Duodenal mucosa (tissue), 2 donors: Measurements from ENCODE around the gene GNAS-AS1.

ENCODE experiments used
- H3K27ac ChIP-seq: one replicate; pipeline ENCODE4 v1.7.0; 2013; ENCODE audit warnings: low read depth, low read length
- H3K27me3 ChIP-seq, 2 donors: one replicate each; pipeline ENCODE4 v1.7.0; 2013; ENCODE audit warnings: low read length in 2 of 2, control low read depth in 1 of 2; ENCODE audit not compliant: insufficient read depth in 2 of 2, control insufficient read depth in 1 of 2
- H3K36me3 ChIP-seq, 2 donors: one replicate each; pipeline ENCODE4 v1.7.0; 2013; ENCODE audit warnings: low read length in 2 of 2, control low read depth in 1 of 2; ENCODE audit not compliant: insufficient read depth in 2 of 2, control insufficient read depth in 1 of 2
- H3K4me1 ChIP-seq, 2 donors: one replicate each; pipeline ENCODE4 v1.7.0; 2013; ENCODE audit warnings: low read length in 2 of 2, control low read depth in 1 of 2; ENCODE audit not compliant: insufficient read depth in 2 of 2, control insufficient read depth in 1 of 2
- H3K4me3 ChIP-seq, 2 donors: one replicate each; pipeline ENCODE4 v1.7.0; 2013; ENCODE audit warnings: low read length in 2 of 2, low read depth in 1 of 2
- H3K9ac ChIP-seq, 2 donors: one replicate each; pipeline ENCODE4 v1.7.0; 2013; ENCODE audit warnings: low read length in 2 of 2, low read depth in 1 of 2
- H3K9me3 ChIP-seq, 2 donors: one replicate each; pipeline ENCODE4 v1.7.0; 2013; ENCODE audit warnings: low read length in 2 of 2, control low read depth in 1 of 2; ENCODE audit not compliant: control insufficient read depth in 1 of 2

GNAS-AS1 gene

DNA sequence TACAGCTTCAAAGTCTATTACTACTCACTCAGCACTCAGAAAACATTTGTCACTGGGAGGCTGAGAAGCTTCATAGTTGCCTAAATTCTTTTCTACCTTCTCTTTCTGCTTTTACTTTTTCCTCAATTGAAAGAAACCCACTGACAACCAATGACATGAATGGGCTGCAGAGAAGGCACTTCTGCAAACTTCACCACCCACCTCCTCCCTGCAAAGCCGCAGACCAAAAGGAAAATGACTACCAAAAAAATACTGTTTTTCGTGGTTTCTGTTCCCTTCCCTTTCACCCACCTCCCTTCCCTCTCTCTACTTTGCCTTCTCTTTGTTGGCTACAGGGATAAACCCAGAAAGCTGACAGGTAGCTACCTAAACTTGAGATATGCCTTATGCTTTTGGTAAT, 3.2 kb downstream of the GNAS-AS1 start:
- Histone ChIP-seq H3K36me3 (no peaks in the 10 kb centered on the region), H3K27ac (no peak overlapping the region), H3K9ac (no peak overlapping the region), H3K4me3 (no peak overlapping the region), H3K4me1 (peaks cover 0 to 12% of the 10 kb centered on the region in 2 donors), H3K27me3 (peaks cover 27 to 29% of the 10 kb centered on the region in 2 donors), H3K9me3 (no peaks in the 10 kb centered on the region)

DNA sequence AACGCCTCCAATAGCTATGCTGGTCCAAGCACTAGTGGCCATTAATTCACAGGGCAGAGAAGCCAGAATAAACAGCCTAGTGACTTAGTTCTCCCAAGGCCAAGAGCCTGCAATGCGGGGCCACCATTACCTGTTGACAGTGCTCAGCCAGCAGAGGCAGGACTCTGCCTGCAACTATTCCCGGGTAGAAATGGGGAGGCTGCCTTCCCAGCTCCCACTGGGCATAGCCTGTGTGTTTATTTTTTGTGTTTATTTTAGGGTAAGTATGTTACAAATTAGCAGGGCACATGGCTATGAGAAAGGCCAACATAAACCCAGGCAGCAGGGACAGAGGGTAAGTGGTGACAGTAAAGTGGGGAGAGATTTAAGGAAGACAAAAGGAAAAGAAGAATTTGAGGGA, 5.0 kb downstream of the GNAS-AS1 start:
- Histone ChIP-seq H3K4me3 (no peak overlapping the region), H3K27ac (no peak overlapping the region), H3K4me1 (peaks cover 0 to under 1% of the 10 kb centered on the region in 2 donors), H3K36me3 (no peaks in the 10 kb centered on the region), H3K9me3 (no peaks in the 10 kb centered on the region), H3K27me3 (peaks cover 16 to 24% of the 10 kb centered on the region in 2 donors), H3K9ac (no peak overlapping the region)

GRCh38 chr20:58843128-58843556, 7.6 kb downstream of the GNAS-AS1 start:
- no peaks in the 10 kb centered on the region for H3K36me3 ChIP-seq
- no peaks in the 10 kb centered on the region for H3K4me1 ChIP-seq
- peaks cover 18 to 34% of the 10 kb centered on the region in 2 donors for H3K27me3 ChIP-seq
- H3K9ac ChIP-seq, result no peak overlapping the region
- H3K4me3 ChIP-seq, result no peak overlapping the region
- H3K9me3 ChIP-seq, result no peaks in the 10 kb centered on the region
- H3K27ac ChIP-seq, result no peak overlapping the region

GRCh38 chr20:58842276-58842675, 8.4 kb downstream of the GNAS-AS1 start:
- no peaks in the 10 kb centered on the region for H3K36me3 ChIP-seq
- H3K27me3 ChIP-seq, result peaks cover 18 to 34% of the 10 kb centered on the region in 2 donors
- no peak overlapping the region for H3K4me3 ChIP-seq
- no peak overlapping the region for H3K9ac ChIP-seq
- H3K27ac ChIP-seq, result no peak overlapping the region
- no peaks in the 10 kb centered on the region for H3K9me3 ChIP-seq
- no peaks in the 10 kb centered on the region for H3K4me1 ChIP-seq

DNA sequence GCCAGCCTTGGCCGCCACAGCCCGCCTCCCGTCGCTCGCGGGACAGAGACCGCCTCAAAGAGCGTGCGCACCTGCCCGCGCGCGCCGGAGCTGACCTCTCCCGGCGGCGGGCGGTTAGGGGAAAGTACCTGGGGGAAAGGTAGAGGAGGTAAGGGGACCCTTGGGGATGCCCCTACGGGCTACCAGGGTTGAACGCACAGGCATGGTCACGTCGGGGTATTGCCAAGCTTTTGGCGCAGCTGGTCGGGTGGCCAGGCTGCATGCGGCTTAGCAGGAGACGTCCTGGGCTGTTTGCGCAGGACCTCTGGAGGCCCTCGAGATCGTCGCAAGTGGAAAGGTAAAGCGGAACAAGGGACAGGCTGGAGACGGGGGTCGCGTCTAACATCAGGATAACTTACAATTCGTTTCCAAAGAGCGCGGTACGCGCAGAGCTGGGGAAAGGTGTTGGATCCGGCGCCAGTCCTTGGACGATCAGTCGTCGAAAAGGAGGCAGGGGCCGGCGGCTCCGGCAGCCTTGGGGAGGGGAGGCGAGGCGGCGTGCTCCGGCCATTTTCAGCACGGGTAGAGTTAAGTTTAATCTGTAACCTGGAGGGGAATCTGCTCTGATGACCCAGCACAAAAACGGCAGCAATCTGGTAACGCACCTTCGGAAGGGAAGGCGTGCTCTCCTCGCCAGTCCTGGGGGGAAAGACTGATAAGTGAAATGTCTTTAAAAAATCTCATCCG, 9.0 kb downstream of the GNAS-AS1 start:
- Histone ChIP-seq H3K27me3 (peaks cover 18 to 34% of the 10 kb centered on the region in 2 donors), H3K4me1 (no peaks in the 10 kb centered on the region), H3K36me3 (no peaks in the 10 kb centered on the region), H3K9me3 (no peaks in the 10 kb centered on the region), H3K27ac (no peak overlapping the region), H3K4me3 (no peak overlapping the region), H3K9ac (no peak overlapping the region)

GRCh38 chr20:58840816-58841538, 9.7 kb downstream of the GNAS-AS1 start:
- Histone ChIP-seq H3K27ac (no peak overlapping the region), H3K36me3 (no peaks in the 10 kb centered on the region), H3K27me3 (peaks cover 18 to 34% of the 10 kb centered on the region in 2 donors), H3K9ac (no peak overlapping the region), H3K4me1 (no peaks in the 10 kb centered on the region), H3K9me3 (no peaks in the 10 kb centered on the region), H3K4me3 (no peak overlapping the region)

- no peak overlapping the region for H3K9ac ChIP-seq
- peaks cover 17 to 32% of the 10 kb centered on the region in 2 donors for H3K27me3 ChIP-seq
These were observed 10.5 kb downstream of the GNAS-AS1 start for GRCh38 chr20:58839991-58840747.

DNA sequence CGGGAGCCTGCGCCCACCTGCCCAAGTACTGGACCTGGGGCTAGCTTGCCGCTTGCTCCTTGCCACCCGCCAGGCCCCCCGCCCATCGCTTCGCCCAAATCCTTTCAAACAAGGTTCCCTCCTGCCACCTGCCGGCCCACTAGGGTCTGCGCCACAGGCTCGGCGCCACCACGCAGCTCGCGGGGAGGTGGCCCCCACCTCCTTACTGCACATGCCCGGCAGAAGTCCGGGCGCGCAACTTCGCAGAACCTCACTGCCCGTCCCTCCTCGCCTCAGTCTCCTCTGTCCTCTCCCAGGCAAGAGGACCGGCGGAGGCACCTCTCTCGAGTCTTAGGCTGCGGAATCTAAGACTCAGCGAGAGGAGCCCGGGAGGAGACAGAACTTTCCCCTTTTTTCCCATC, 11.2 kb downstream of the GNAS-AS1 start:
- Histone ChIP-seq H3K9me3 (no peaks in the 10 kb centered on the region), H3K27ac (no peak overlapping the region), H3K27me3 (peaks cover 10 to 26% of the 10 kb centered on the region in 2 donors), H3K4me1 (no peaks in the 10 kb centered on the region), H3K4me3 (no peak overlapping the region), H3K36me3 (no peaks in the 10 kb centered on the region), H3K9ac (no peak overlapping the region)

More at GRCh38 chr20:58839991-58840747, 10.5 kb downstream of the GNAS-AS1 start:
- no peaks in the 10 kb centered on the region for H3K9me3 ChIP-seq
- H3K36me3 ChIP-seq, result no peaks in the 10 kb centered on the region
- no peaks in the 10 kb centered on the region for H3K4me1 ChIP-seq
- no peak overlapping the region for H3K27ac ChIP-seq
- H3K4me3 ChIP-seq, result no peak overlapping the region

DNA sequence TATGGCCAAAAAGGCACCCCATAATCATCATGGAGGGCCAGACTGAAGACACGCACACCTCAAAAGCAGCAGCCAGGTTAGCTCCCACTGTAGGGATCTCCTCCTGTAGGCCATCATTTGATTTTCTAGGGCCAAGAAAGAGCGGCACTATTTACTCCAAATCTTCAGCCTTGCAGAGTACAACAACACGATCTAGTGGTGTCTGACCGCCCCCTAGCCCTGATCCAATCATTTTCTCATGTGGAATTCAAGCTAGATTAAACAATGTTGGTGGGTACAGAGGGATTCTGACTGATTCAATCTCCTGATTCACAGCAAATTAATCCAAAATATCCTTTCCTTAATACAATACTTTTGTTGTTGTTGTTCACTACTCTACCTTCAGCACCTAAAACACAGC, 12.5 kb downstream of the GNAS-AS1 start:
- no peak overlapping the region for H3K9ac ChIP-seq
- peaks cover 7 to 23% of the 10 kb centered on the region in 2 donors for H3K27me3 ChIP-seq
- H3K9me3 ChIP-seq, result no peaks in the 10 kb centered on the region
- H3K4me3 ChIP-seq, result no peak overlapping the region
- no peaks in the 10 kb centered on the region for H3K4me1 ChIP-seq
- H3K27ac ChIP-seq, result no peak overlapping the region
- H3K36me3 ChIP-seq, result no peaks in the 10 kb centered on the region

- H3K27me3 ChIP-seq, result peaks cover 7 to 21% of the 10 kb centered on the region in 2 donors
- H3K27ac ChIP-seq, result no peak overlapping the region
- H3K4me3 ChIP-seq, result no peak overlapping the region
- H3K36me3 ChIP-seq, result no peaks in the 10 kb centered on the region
- H3K9ac ChIP-seq, result no peak overlapping the region
- no peaks in the 10 kb centered on the region for H3K4me1 ChIP-seq
- no peaks in the 10 kb centered on the region for H3K9me3 ChIP-seq
These were observed 13.0 kb downstream of the GNAS-AS1 start for GRCh38 chr20:58837717-58838116.
